Caco-2 (cell line): ENCODE measurements around the gene ITPA. TPM values are rescaled to one million over a fixed set of nuclear protein-coding genes. Genes with fewer than 3 reads are reported as not detected.
A peak's percentile ranks its signal among the peaks of the same experiment; 100 is the strongest.

Experiments
- Bru-seq: library from RNA; stranded (reverse); fragments of 400-500 nt; gene quantifications from one replicate; lab custom pipeline; 2021; lab: Mats Ljungman, UMichigan
- BruChase-seq, 2 experiments: library from RNA; stranded (reverse); fragments of 400-500 nt; gene quantifications; one replicate each; lab custom pipeline; 2021; lab: Mats Ljungman, UMichigan
- BruUV-seq: library from RNA; stranded (reverse); fragments of 400-500 nt; replicated peaks from 2 replicates; lab custom pipeline; 2021; lab: Mats Ljungman, UMichigan
- CTCF ChIA-PET: fragments of 300-600 bp; sonication (Branson Sonifier 250); formaldehyde crosslinking; loops from one replicate; lab custom pipeline; 2022; ENCODE audit warnings: antibody characterized with exemption; lab: Charles Lee
- POLR2A ChIA-PET: fragments of 300-600 bp; sonication (Branson Sonifier 250); formaldehyde crosslinking; loops from one replicate; lab custom pipeline; 2022; ENCODE audit warnings: antibody characterized with exemption; lab: Charles Lee
- DNase-seq, 2 experiments: peaks; one replicate each; pipeline versions ENCODE4 v3.0.0 to v3.0.0-alpha.2; 2020 to 2022
- H3K27me3 ChIP-seq: replicated peaks from 2 replicates; pipeline ENCODE4 v1.6.0; 2011; ENCODE audit warnings: low read length; ENCODE audit not compliant: control insufficient read depth, insufficient read depth
- H3K36me3 ChIP-seq: 2 replicates; pipeline ENCODE4 v1.5.1; 2011; ENCODE audit warnings: low read length; ENCODE audit not compliant: control insufficient read depth, insufficient read depth
- H3K4me1 ChIP-seq: fragments of 250-450 bp; sonication (Bioruptor Pico); 2 replicates; pipeline ENCODE4 v1.5.1; 2020; ENCODE audit warnings: mild to moderate bottlenecking
- H3K4me3 ChIP-seq: 2 replicates; pipeline ENCODE4 v1.5.1; 2011; ENCODE audit warnings: low read depth, mild to moderate bottlenecking, control low read depth, low read length
- H3K9me3 ChIP-seq: fragments of 250-450 bp; sonication (Bioruptor Pico); 2 replicates; pipeline ENCODE4 v1.5.1; 2020; ENCODE audit warnings: mild to moderate bottlenecking, moderate library complexity
- H3K27ac Mint-ChIP-seq: one replicate; pipeline ENCODE4 v1.8.0; 2022; ENCODE audit warnings: mixed read lengths; ENCODE audit not compliant: unreplicated experiment
- H3K27me3 Mint-ChIP-seq: one replicate; pipeline ENCODE4 v1.8.0; 2022; ENCODE audit warnings: mixed read lengths; ENCODE audit not compliant: insufficient read depth, unreplicated experiment
- H3K36me3 Mint-ChIP-seq: one replicate; pipeline ENCODE4 v1.8.0; 2022; ENCODE audit warnings: mild to moderate bottlenecking, mixed read lengths; ENCODE audit not compliant: insufficient read depth, unreplicated experiment
- H3K4me1 Mint-ChIP-seq: one replicate; pipeline ENCODE4 v1.8.0; 2022; ENCODE audit warnings: low read depth, mixed read lengths; ENCODE audit not compliant: unreplicated experiment
- H3K4me3 Mint-ChIP-seq: one replicate; pipeline ENCODE4 v1.8.0; 2022; ENCODE audit warnings: mild to moderate bottlenecking, moderate library complexity, mixed read lengths; ENCODE audit not compliant: unreplicated experiment
- H3K9me3 Mint-ChIP-seq: one replicate; pipeline ENCODE4 v1.8.0; 2022; ENCODE audit warnings: mixed read lengths; ENCODE audit not compliant: unreplicated experiment
- CTCF ChIP-seq, 2 experiments: fragments of 200-600 bp in 1 of 2; IDR thresholded peaks; 1 replicate in 1 of 2; 2 replicates in 1 of 2; pipeline versions ENCODE4 v1.5.1 to v1.8.0; 2011 to 2022; ENCODE audit warnings: antibody characterized with exemption in 1 of 2, control low read depth in 1 of 2, inconsistent platforms in 1 of 2, low read depth in 1 of 2, low read length in 1 of 2, mild to moderate bottlenecking in 1 of 2, moderate library complexity in 1 of 2; ENCODE audit not compliant: insufficient read depth in 1 of 2, severe bottlenecking in 1 of 2, unreplicated experiment in 1 of 2
- intact Hi-C: fragments of 100-400 bp; cut with micrococcal nuclease; formaldehyde crosslinking; loops from one replicate; pipeline ENCODE4 v1.10.0; 2022; ENCODE audit not compliant: unreplicated experiment
- long read RNA-seq: library from polyadenylated mRNA; stranded (forward); transcript quantifications from one replicate; pipeline ENCODE4 v2.0.0, GENCODE V29; 2022
- total RNA-seq: library from RNA; stranded (reverse); gene quantifications from 2 replicates; pipeline ENCODE4 v1.2.3, GENCODE V29; 2022

ITPA gene
- total RNA-seq, result 68.4 and 73.8 TPM in 2 replicates
- Bru-seq, nascent RNA, result percentile 79 among the genes with signal in this experiment
- BruChase-seq, experiment 1, labeled RNA remaining after a 2-hour chase, result percentile 85 among the genes with signal in this experiment
- BruChase-seq, experiment 2, labeled RNA remaining after a 6-hour chase, result percentile 84 among the genes with signal in this experiment
- long read RNA-seq, transcript ITPA-201 (8 exons, 1,185 nt), result major isoform, 82 of 127 reads
- long read RNA-seq, transcript ITPA-202 (6 exons, 897 nt), result minor isoform, 10 of 127 reads
- long read RNA-seq, transcript ITPA-204 (7 exons, 967 nt), result minor isoform, 13 of 127 reads
- long read RNA-seq, partial matches to known transcripts, result 4 of 127 reads
- long read RNA-seq, other reads (novel, unspliced or antisense), result 13 of 127 reads

GRCh38 chr20:3209257-3209945 lies at the start of gene ITPA:
TSS of gene ITPA (plus strand) at chr20:3209498. CDS start at chr20:3209552, 54 bp downstream.
- CTCF ChIA-PET, result interaction anchor here (1.0 kb wide), 1 partner anchor 107 kb away, joined by 6 read pairs; no protein-coding TSS in a partner anchor
- POLR2A ChIA-PET, result interaction anchor here (1.5 kb wide), 1 partner anchor 14 kb away, joined by 7 read pairs; no protein-coding TSS in a partner anchor
- TSS peak; percentile 62 for BruUV-seq

GRCh38 chr20:3160418-3160817 lies 48.9 kb upstream of the ITPA start:
- peaks cover 8% of the 10 kb centered on the region; the same call in 1 of the 2 replicates for H3K4me1 ChIP-seq
- no TSS peak for BruUV-seq
- H3K27ac Mint-ChIP-seq, result no peak overlapping the region
- no peaks in the 10 kb centered on the region for H3K27me3 Mint-ChIP-seq
- peaks cover 16% of the 10 kb centered on the region for H3K4me1 Mint-ChIP-seq
- peaks cover 12% of the 10 kb centered on the region for H3K36me3 Mint-ChIP-seq
- H3K36me3 ChIP-seq, result no peaks in the 10 kb centered on the region; the same call in 1 of the 2 replicates
- peak overlapping the region; percentile 89 for H3K4me3 Mint-ChIP-seq
- H3K9me3 Mint-ChIP-seq, result no peaks in the 10 kb centered on the region
- H3K27me3 ChIP-seq, result no peaks in the 10 kb centered on the region
- intact Hi-C loops, result no loop called here
- ChIA-PET POLR2A (interaction anchor here (0.5 to 1.4 kb wide), 3 partner anchors 15 to 496 kb away, joined by 3 to 7 read pairs (median 3); no protein-coding TSS in a partner anchor), CTCF (interaction anchor here (0.6 to 1.0 kb wide), 2 partner anchors 12 to 64 kb away, joined by 3 to 5 read pairs; no protein-coding TSS in a partner anchor)
- no peaks in the 10 kb centered on the region for H3K9me3 ChIP-seq
- DNase-seq, result no peak
- TF ChIP-seq CTCF (IDR thresholded peaks at IDR 0.05; ENCODE audit: insufficient read depth in 1 of 2, low read depth in 1 of 2, low read length in 1 of 2, severe bottlenecking in 1 of 2, unreplicated experiment in 1 of 2), result no peak
- peak overlapping the region; percentile 97 for H3K4me3 ChIP-seq

More at GRCh38 chr20:3209257-3209945, at the start of gene ITPA:
- peaks cover 12% of the 10 kb centered on the region for H3K4me1 ChIP-seq
- no peaks in the 10 kb centered on the region; the same call in 1 of the 2 replicates for H3K36me3 ChIP-seq
- H3K9me3 ChIP-seq, result no peaks in the 10 kb centered on the region
- Mint-ChIP-seq H3K27me3 (no peaks in the 10 kb centered on the region), H3K27ac (peak within 1 kb of the TSS; percentile 74), H3K9me3 (no peaks in the 10 kb centered on the region), H3K4me1 (no peaks in the 10 kb centered on the region), H3K36me3 (peaks cover 17% of the 10 kb centered on the region), H3K4me3 (peak within 1 kb of the TSS; percentile 81)
- H3K27me3 ChIP-seq, result no peaks in the 10 kb centered on the region
- peak in 1 of 2 experiments; percentile 68 for DNase-seq
- intact Hi-C loops, result no loop called here
- no peak for TF ChIP-seq CTCF (IDR thresholded peaks at IDR 0.05; ENCODE audit: insufficient read depth in 1 of 2, low read depth in 1 of 2, low read length in 1 of 2, severe bottlenecking in 1 of 2, unreplicated experiment in 1 of 2)
- H3K4me3 ChIP-seq, result peak within 1 kb of the TSS; percentile 92
